ENCODE results near the gene LMO7.

DNA sequence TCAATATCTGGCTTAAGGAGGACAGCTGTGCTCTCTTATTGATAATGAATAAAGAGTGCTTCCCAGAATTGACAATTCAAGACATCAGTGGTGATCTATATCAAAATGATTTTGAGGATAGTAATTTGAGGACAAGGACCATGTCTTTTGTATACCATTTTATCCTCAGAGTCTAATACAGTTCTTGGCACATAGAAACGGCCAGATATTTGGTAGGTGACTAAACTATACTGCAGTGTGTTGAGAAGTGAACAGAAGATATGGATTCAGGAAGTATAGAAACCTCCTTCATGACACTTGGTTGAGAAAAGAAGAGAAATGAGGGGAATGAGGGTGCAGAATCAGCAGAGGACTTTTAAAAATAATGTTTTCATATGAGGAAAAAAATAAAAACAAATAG, 16.1 kb upstream of the LMO7 start:
- TF ChIP-seq SUZ12 (IDR thresholded peaks at IDR 0.05; ENCODE audit: extremely low read depth, insufficient read depth, insufficient read length) (no peak), ZNF274 (IDR thresholded peaks at IDR 0.05; ENCODE audit: low read depth, low read length) (no peak), YY1 (IDR thresholded peaks at IDR 0.05; ENCODE audit: insufficient read depth, insufficient read length) (no peak)

Measured in NT2/D1 (cell line).